LNCAP (cell line): ENCODE measurements around the gene CYFIP2.

ENCODE experiments used
- TF ChIP-seq, protein P1 (sequence below): fragments of 450-650 bp; IDR thresholded peaks from 2 replicates; pipeline ENCODE4 v1.5.1; 2017; ENCODE audit warnings: mild to moderate bottlenecking

Gene CYFIP2

GRCh38 chr5:157271740-157272271 is 5.9 kb downstream of the CYFIP2 start:
- TF ChIP-seq, protein P1, sequence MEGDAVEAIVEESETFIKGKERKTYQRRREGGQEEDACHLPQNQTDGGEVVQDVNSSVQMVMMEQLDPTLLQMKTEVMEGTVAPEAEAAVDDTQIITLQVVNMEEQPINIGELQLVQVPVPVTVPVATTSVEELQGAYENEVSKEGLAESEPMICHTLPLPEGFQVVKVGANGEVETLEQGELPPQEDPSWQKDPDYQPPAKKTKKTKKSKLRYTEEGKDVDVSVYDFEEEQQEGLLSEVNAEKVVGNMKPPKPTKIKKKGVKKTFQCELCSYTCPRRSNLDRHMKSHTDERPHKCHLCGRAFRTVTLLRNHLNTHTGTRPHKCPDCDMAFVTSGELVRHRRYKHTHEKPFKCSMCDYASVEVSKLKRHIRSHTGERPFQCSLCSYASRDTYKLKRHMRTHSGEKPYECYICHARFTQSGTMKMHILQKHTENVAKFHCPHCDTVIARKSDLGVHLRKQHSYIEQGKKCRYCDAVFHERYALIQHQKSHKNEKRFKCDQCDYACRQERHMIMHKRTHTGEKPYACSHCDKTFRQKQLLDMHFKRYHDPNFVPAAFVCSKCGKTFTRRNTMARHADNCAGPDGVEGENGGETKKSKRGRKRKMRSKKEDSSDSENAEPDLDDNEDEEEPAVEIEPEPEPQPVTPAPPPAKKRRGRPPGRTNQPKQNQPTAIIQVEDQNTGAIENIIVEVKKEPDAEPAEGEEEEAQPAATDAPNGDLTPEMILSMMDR, result no peak

DNA sequence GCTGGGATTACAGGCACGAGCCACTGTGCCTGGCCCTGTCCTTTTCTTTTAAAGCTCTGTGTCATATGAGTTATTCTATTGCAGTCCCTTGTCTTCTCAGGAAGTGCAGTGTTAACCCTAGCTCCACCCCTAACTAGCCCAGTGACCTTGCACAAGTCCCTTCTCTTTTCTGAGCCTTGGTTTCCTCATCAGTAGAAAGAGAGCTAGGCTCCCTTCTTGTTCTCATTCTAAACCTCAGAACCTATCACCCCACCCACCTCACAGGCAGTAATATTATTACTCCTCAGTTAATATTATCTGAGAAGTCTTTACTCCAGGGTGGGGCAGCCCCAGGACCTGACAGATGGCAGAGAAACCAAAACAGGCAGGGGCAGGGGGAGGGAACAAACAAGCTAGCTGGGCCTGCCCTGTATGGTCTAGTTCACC is 7.2 kb downstream of the CYFIP2 start:
- TF ChIP-seq, protein P1, result no peak

- TF ChIP-seq, protein P1, result no peak
These were observed 9.5 kb downstream of the CYFIP2 start for GRCh38 chr5:157275403-157275802.

GRCh38 chr5:157278319-157279037 is 12.6 kb downstream of the CYFIP2 start:
- TF ChIP-seq, protein P1, result no peak

DNA sequence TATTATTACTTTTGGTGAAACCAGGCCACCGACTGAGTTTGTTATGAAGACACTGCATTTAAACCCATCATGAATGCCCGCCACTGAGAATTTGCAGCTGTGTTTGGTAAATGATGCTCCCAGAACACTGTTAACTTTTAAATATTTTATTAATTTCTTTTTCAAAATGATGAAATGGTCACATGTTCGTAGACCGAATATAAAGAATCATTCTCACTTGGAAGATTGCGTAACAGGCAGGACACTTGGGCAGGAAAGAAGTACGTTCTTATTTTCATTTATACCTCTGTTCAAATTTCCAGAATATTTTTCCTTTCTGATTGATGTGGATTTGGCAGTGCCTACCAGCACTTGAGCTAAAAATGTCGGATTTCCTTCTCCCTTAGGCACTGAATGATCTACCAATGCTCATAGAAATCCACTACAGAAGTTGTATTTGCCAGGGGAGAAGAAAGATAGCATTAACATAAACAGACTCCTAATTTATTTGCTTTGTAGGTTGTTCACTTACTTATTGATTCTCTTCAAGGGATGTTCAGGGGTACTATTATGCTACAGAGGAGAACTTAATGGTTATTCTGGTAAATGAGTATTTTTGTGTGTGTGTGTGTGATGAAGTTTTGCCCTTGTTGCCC is 13.8 kb downstream of the CYFIP2 start:
- TF ChIP-seq, protein P1, result no peak

DNA sequence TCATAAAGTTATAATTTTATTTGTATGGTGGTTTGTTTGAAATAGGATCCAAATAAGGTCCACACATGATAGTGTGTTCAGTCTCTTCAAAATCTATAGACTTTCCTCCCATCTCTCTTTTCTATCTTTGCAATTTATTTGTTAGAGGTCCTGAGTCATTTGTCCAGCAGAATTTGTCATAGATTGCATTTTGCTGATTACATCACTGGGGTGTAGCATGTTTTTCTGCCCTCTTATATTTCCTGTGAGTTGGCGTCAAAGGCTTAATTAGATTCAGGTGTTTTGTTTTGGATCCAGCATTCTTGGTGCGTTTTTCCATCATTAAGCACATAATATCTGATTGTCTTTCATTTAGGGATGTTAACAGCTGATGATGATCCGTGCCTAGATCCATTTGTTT is 15.0 kb downstream of the CYFIP2 start:
- TF ChIP-seq, protein P1, result no peak

- TF ChIP-seq, protein P1, result no peak
These were observed 16.2 kb downstream of the CYFIP2 start for GRCh38 chr5:157282150-157282549.
